Measurements from ENCODE around the gene BRCA2.

BRCA2 gene

GRCh38 chr13:32429433-32429909 is 114.2 kb downstream of the BRCA2 start:
- H3K4me3 ChIP-seq (ENCODE audit: low read depth, low read length): no peak overlapping the region
- no peak for TF ChIP-seq CTCF (IDR thresholded peaks at IDR 0.05; ENCODE audit: low read depth, low read length)

GRCh38 chr13:32430018-32430747 is 114.9 kb downstream of the BRCA2 start:
- no peak for TF ChIP-seq CTCF (IDR thresholded peaks at IDR 0.05; ENCODE audit: low read depth, low read length)
- H3K4me3 ChIP-seq (ENCODE audit: low read depth, low read length): no peak overlapping the region

GRCh38 chr13:32431361-32431760 is 116.1 kb downstream of the BRCA2 start:
- TF ChIP-seq CTCF (IDR thresholded peaks at IDR 0.05; ENCODE audit: low read depth, low read length): no peak
- no peak overlapping the region for H3K4me3 ChIP-seq (ENCODE audit: low read depth, low read length)

GRCh38 chr13:32432856-32433255 is 117.5 kb downstream of the BRCA2 start:
- no peak for TF ChIP-seq CTCF (IDR thresholded peaks at IDR 0.05; ENCODE audit: low read depth, low read length)
- H3K4me3 ChIP-seq (ENCODE audit: low read depth, low read length): no peak overlapping the region

- no peak for TF ChIP-seq CTCF (IDR thresholded peaks at IDR 0.05; ENCODE audit: low read depth, low read length)
- no peak overlapping the region for H3K4me3 ChIP-seq (ENCODE audit: low read depth, low read length)
Observed at GRCh38 chr13:32438871-32439270, 123.6 kb downstream of the BRCA2 start.

GRCh38 chr13:32443111-32443510 is 127.8 kb downstream of the BRCA2 start:
- no peak overlapping the region for H3K4me3 ChIP-seq (ENCODE audit: low read depth, low read length)
- TF ChIP-seq CTCF (IDR thresholded peaks at IDR 0.05; ENCODE audit: low read depth, low read length): no peak

- no peak overlapping the region for H3K4me3 ChIP-seq (ENCODE audit: low read depth, low read length)
- TF ChIP-seq CTCF (IDR thresholded peaks at IDR 0.05; ENCODE audit: low read depth, low read length): no peak
Observed at GRCh38 chr13:32445461-32445860, 130.2 kb downstream of the BRCA2 start.

Measured in WI38 (cell line).